HepG2 (cell line): ENCODE data around the gene CES5A. TPM values are rescaled to one million over a fixed set of nuclear protein-coding genes. Genes with fewer than 3 reads are reported as not detected.

Source experiments
- ATAC-seq: fragments of 200-7000 bp; cut with Tn5 transposase; 3 replicates; pipeline ENCODE4 v1.9.1; 2020; ENCODE audit warnings: mild to moderate bottlenecking, moderate library complexity
- BruUV-seq: library from RNA; stranded (reverse); fragments of 400-500 nt; replicated peaks from 2 replicates; lab custom pipeline; 2021; lab: Mats Ljungman, UMichigan
- CTCF ChIA-PET: fragments of 300-600 bp; formaldehyde crosslinking; extraction: SDS; loops from one replicate; lab custom pipeline; 2021; ENCODE audit warnings: low total read pairs, inconsistent platforms, low intra/inter-chr PET ratio; lab: Yijun Ruan, JAX
- POLR2A ChIA-PET: fragments of 350-600 bp; sonication (Branson Sonifier 250); formaldehyde crosslinking; loops from one replicate; lab custom pipeline; 2020; ENCODE audit warnings: antibody characterized with exemption, inconsistent platforms; lab: Yijun Ruan, JAX
- DNase-seq: peaks from one replicate; pipeline ENCODE4 v3.0.0-alpha.2; 2015; ENCODE audit warnings: low spot score
- FAIRE-seq: peaks from 3 replicates; lab custom pipeline; 2011; peaks lifted over from hg19 to GRCh38; lab: Jason Lieb, UNC
- H2AFZ ChIP-seq: one replicate; pipeline ENCODE4 v1.6.1; 2011; ENCODE audit warnings: low read length, inconsistent platforms
- H3K27ac ChIP-seq: fragments of 300-600 bp; 3 replicates; pipeline ENCODE4 v1.8.0; 2011; ENCODE audit warnings: mixed run types, mild to moderate bottlenecking, mixed read lengths, low read length, inconsistent platforms; ENCODE audit not compliant: insufficient read depth; ENCODE audit errors: extremely low read length
- H3K27me3 ChIP-seq, 2 experiments: fragments of 200-600 bp in 1 of 2; 2 replicates in 1 of 2; 3 replicates in 1 of 2; pipeline versions ENCODE4 v1.6.0 to v1.8.0; 2011; ENCODE audit warnings: low read length in 2 of 2, mild to moderate bottlenecking in 2 of 2, moderate library complexity in 2 of 2, inconsistent platforms in 1 of 2; ENCODE audit not compliant: insufficient read depth in 2 of 2, control insufficient read depth in 1 of 2
- H3K36me3 ChIP-seq, 2 experiments: fragments of 200-600 bp in 1 of 2; replicated peaks in 1 of 2; 2 replicates in 1 of 2; 3 replicates in 1 of 2; pipeline versions ENCODE4 v1.5.1 to v1.8.0; 2011; ENCODE audit warnings: low read length in 2 of 2, inconsistent platforms in 1 of 2; ENCODE audit not compliant: insufficient read depth in 2 of 2, control insufficient read depth in 1 of 2
- H3K4me1 ChIP-seq: 2 replicates; pipeline ENCODE4 v1.5.1; 2012; ENCODE audit warnings: low read length, inconsistent platforms; ENCODE audit not compliant: insufficient read depth
- H3K4me2 ChIP-seq: 2 replicates; pipeline ENCODE4 v1.6.0; 2011; ENCODE audit warnings: low read depth, low read length, inconsistent platforms
- H3K4me3 ChIP-seq, 3 experiments: fragments of 200-600 bp in 1 of 3; sonication (generic), shearing (Covaris generic) in 1 of 3; replicated peaks in 1 of 3; 2 replicates each; pipeline ENCODE4 v1.5.1; 2011 to 2016; ENCODE audit warnings: low read length in 3 of 3, inconsistent platforms in 2 of 3, low read depth in 2 of 3, mild to moderate bottlenecking in 2 of 3, control low read depth in 1 of 3, mixed read lengths in 1 of 3; ENCODE audit not compliant: insufficient read depth in 1 of 3
- H3K79me2 ChIP-seq: one replicate; pipeline ENCODE4 v1.6.1; 2011; ENCODE audit warnings: low read length, inconsistent platforms; ENCODE audit not compliant: insufficient read depth
- H3K9ac ChIP-seq: 2 replicates; pipeline ENCODE4 v1.6.0; 2011; ENCODE audit warnings: mild to moderate bottlenecking, low read depth, low read length, inconsistent platforms; ENCODE audit not compliant: insufficient read depth
- H3K9me3 ChIP-seq: 2 replicates; pipeline ENCODE4 v1.5.1; 2012; ENCODE audit warnings: mild to moderate bottlenecking, low read length
- H4K20me1 ChIP-seq: 2 replicates; pipeline ENCODE4 v1.6.0; 2011; ENCODE audit warnings: inconsistent platforms, mild to moderate bottlenecking, low read length, moderate library complexity; ENCODE audit not compliant: insufficient read depth
- ASH2L ChIP-seq: fragments of 300-600, 200-600 bp; sonication (generic); IDR thresholded peaks from 2 replicates; pipeline ENCODE4 v1.7.0; 2017; ENCODE audit warnings: low read depth, mild to moderate bottlenecking, moderate library complexity, mixed read lengths, low read length; ENCODE audit not compliant: insufficient read length
- CBX2 ChIP-seq, 2 experiments: fragments of 200-600 bp in 1 of 2; sonication (generic); formaldehyde crosslinking in 1 of 2; IDR thresholded peaks; 2 replicates each; pipeline versions ENCODE4 v1.7.0 to v1.8.1; 2018 to 2022; ENCODE audit warnings: low read depth in 2 of 2, low read length in 1 of 2, mild to moderate bottlenecking in 1 of 2, missing genetic modification reagents in 1 of 2
- CENPX ChIP-seq: sonication (generic); formaldehyde crosslinking; IDR thresholded peaks from 2 replicates; pipeline ENCODE4 v1.9.0; 2021; ENCODE audit warnings: mild to moderate bottlenecking, missing genetic modification reagents, moderate library complexity
- EED ChIP-seq: sonication (generic); formaldehyde crosslinking; IDR thresholded peaks from 2 replicates; pipeline ENCODE4 v1.5.0; 2020; ENCODE audit warnings: mild to moderate bottlenecking, missing genetic modification reagents
- FOXJ3 ChIP-seq: sonication (generic); formaldehyde crosslinking; IDR thresholded peaks from 2 replicates; pipeline ENCODE4 v1.4.0; 2020; ENCODE audit warnings: missing genetic modification reagents, mild to moderate bottlenecking, borderline replicate concordance
- HOXD1 ChIP-seq: sonication (generic); formaldehyde crosslinking; IDR thresholded peaks from 2 replicates; pipeline ENCODE4 v1.5.0; 2020; ENCODE audit warnings: missing genetic modification reagents
- IRF9 ChIP-seq: sonication (generic); formaldehyde crosslinking; IDR thresholded peaks from 2 replicates; pipeline ENCODE4 v1.8.0; 2022; ENCODE audit warnings: missing genetic modification reagents, mild to moderate bottlenecking, borderline replicate concordance
- JUND ChIP-seq: sonication (generic); formaldehyde crosslinking; IDR thresholded peaks from 2 replicates; pipeline ENCODE4 v1.8.0; 2022; ENCODE audit warnings: mild to moderate bottlenecking, missing genetic modification reagents
- MEF2D ChIP-seq: sonication (generic); formaldehyde crosslinking; IDR thresholded peaks from 2 replicates; pipeline ENCODE4 v1.5.1; 2020; ENCODE audit warnings: mild to moderate bottlenecking, missing genetic modification reagents
- MZF1 ChIP-seq: sonication (generic); formaldehyde crosslinking; IDR thresholded peaks from 2 replicates; pipeline ENCODE4 v1.8.1; 2023; ENCODE audit warnings: mild to moderate bottlenecking, missing genetic modification reagents, borderline replicate concordance
- PCBP2 ChIP-seq: fragments of 200-400 bp; formaldehyde crosslinking; optimal IDR thresholded peaks from 2 replicates; pipeline ENCODE3; 2018; ENCODE audit warnings: low read length, low read depth; ENCODE audit not compliant: poor library complexity, severe bottlenecking
- STAT5B ChIP-seq: sonication (generic); formaldehyde crosslinking; IDR thresholded peaks from 2 replicates; pipeline ENCODE4 v1.4.0; 2020; ENCODE audit warnings: missing genetic modification reagents
- XBP1 ChIP-seq: sonication (generic); formaldehyde crosslinking; IDR thresholded peaks from 2 replicates; pipeline ENCODE4 v1.5.0; 2020; ENCODE audit warnings: missing genetic modification reagents
- YEATS2 ChIP-seq: sonication (generic); formaldehyde crosslinking; IDR thresholded peaks from 2 replicates; pipeline ENCODE4 v1.4.0; 2020; ENCODE audit warnings: missing genetic modification reagents, borderline replicate concordance
- ZNF317 ChIP-seq: sonication (generic); formaldehyde crosslinking; IDR thresholded peaks from 2 replicates; pipeline ENCODE4 v1.5.0; 2020; ENCODE audit warnings: mild to moderate bottlenecking, missing genetic modification reagents
- ZSCAN22 ChIP-seq: sonication (generic); formaldehyde crosslinking; IDR thresholded peaks from 2 replicates; pipeline ENCODE4 v1.4.0; 2020; ENCODE audit warnings: mild to moderate bottlenecking, missing genetic modification reagents
- WGBS: methylation state at CpG from one replicate; pipeline ENCODE4 v1.1.6; 2017; ENCODE audit warnings: low lambda C conversion rate; 5-methylcytosine and 5-hydroxymethylcytosine counted together
- in situ Hi-C: cut with HindIII; loops from 2 replicates; pipeline ENCODE4 v1.10.0; 2017; ENCODE audit warnings: low pct_unique_long_range_greater_than_20kb; ENCODE audit not compliant: extremely low pct_ligation_motif_present
- intact Hi-C: fragments of 100-400 bp; cut with micrococcal nuclease; formaldehyde crosslinking; loops from one replicate; pipeline ENCODE4 v1.10.0; 2022; ENCODE audit not compliant: unreplicated experiment
- polyA plus RNA-seq, 8 experiments: library from polyadenylated mRNA; depleted of rRNA in 3 of 8; stranded (reverse) in 7 of 8; unstranded in 1 of 8; fragments of >200 nt; fragmentation: Illumina TruSeq in 4 of 8; extraction: Trizol in 4 of 8; gene quantifications; 2 replicates each; pipeline versions ENCODE4 v1.2.1 to v1.2.3, GENCODE V29; 2011 to 2016; ENCODE audit warnings: low read depth in 4 of 8, missing spikeins in 1 of 8, mixed read lengths in 1 of 8; ENCODE audit not compliant: insufficient read depth in 1 of 8
- total RNA-seq, 5 experiments: library from RNA; depleted of rRNA; stranded (reverse); fragments of >200 nt; fragmentation: Illumina TruSeq; extraction: Trizol; gene quantifications; 2 replicates each; pipeline ENCODE4 v1.2.3, GENCODE V29; 2016; ENCODE audit warnings: low read depth in 1 of 5
- TF ChIP-seq, protein P1 (sequence below), 2 experiments: IDR thresholded peaks; 2 replicates each; pipeline ENCODE4 v1.6.1; 2011 to 2012; ENCODE audit warnings: low read length in 2 of 2, borderline replicate concordance in 1 of 2, low read depth in 1 of 2, mild to moderate bottlenecking in 1 of 2, moderate library complexity in 1 of 2
- TF ChIP-seq, protein P2 (sequence below): sonication (generic); formaldehyde crosslinking; IDR thresholded peaks from 2 replicates; pipeline ENCODE4 v1.4.0; 2020; ENCODE audit warnings: missing genetic modification reagents, borderline replicate concordance

Gene CES5A
- total and polyA plus RNA-seq, 2 of the 13 experiments (the other 11 are each of a cell fraction or from before 2014, with no cell fraction given): not detected

- POLR2A ChIA-PET: no interaction called here
- Histone ChIP-seq H3K4me3 (no peak overlapping the region), H3K27ac (no peak overlapping the region), H2AFZ (no peak overlapping the region)
- no peak for ATAC-seq
- intact Hi-C loops: no loop called here
- TF ChIP-seq HOXD1 (CRISPR knock-in tag) (no peak), IRF9 (no peak), MEF2D (CRISPR knock-in tag) (no peak), MZF1 (CRISPR knock-in tag) (no peak), STAT5B (no peak), ZSCAN22 (no peak), ASH2L (no peak), CENPX (CRISPR knock-in tag) (no peak), JUND (CRISPR knock-in tag) (no peak), XBP1 (no peak), YEATS2 (CRISPR knock-in tag) (no peak), ZNF317 (CRISPR knock-in tag) (no peak), FOXJ3 (CRISPR knock-in tag) (no peak), CBX2 (IDR thresholded peaks at IDR 0.05; ENCODE audit: low read depth, low read length) (no peak), CBX2 (CRISPR knock-in tag; IDR thresholded peaks at IDR 0.05; ENCODE audit: low read depth) (no peak), EED (no peak), PCBP2 (no peak)
- TF ChIP-seq, protein P1, sequence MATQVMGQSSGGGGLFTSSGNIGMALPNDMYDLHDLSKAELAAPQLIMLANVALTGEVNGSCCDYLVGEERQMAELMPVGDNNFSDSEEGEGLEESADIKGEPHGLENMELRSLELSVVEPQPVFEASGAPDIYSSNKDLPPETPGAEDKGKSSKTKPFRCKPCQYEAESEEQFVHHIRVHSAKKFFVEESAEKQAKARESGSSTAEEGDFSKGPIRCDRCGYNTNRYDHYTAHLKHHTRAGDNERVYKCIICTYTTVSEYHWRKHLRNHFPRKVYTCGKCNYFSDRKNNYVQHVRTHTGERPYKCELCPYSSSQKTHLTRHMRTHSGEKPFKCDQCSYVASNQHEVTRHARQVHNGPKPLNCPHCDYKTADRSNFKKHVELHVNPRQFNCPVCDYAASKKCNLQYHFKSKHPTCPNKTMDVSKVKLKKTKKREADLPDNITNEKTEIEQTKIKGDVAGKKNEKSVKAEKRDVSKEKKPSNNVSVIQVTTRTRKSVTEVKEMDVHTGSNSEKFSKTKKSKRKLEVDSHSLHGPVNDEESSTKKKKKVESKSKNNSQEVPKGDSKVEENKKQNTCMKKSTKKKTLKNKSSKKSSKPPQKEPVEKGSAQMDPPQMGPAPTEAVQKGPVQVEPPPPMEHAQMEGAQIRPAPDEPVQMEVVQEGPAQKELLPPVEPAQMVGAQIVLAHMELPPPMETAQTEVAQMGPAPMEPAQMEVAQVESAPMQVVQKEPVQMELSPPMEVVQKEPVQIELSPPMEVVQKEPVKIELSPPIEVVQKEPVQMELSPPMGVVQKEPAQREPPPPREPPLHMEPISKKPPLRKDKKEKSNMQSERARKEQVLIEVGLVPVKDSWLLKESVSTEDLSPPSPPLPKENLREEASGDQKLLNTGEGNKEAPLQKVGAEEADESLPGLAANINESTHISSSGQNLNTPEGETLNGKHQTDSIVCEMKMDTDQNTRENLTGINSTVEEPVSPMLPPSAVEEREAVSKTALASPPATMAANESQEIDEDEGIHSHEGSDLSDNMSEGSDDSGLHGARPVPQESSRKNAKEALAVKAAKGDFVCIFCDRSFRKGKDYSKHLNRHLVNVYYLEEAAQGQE (IDR thresholded peaks at IDR 0.05; ENCODE audit: borderline replicate concordance in 1 of 2, low read depth in 1 of 2, low read length in 2 of 2): no peak
- TF ChIP-seq, protein P2, sequence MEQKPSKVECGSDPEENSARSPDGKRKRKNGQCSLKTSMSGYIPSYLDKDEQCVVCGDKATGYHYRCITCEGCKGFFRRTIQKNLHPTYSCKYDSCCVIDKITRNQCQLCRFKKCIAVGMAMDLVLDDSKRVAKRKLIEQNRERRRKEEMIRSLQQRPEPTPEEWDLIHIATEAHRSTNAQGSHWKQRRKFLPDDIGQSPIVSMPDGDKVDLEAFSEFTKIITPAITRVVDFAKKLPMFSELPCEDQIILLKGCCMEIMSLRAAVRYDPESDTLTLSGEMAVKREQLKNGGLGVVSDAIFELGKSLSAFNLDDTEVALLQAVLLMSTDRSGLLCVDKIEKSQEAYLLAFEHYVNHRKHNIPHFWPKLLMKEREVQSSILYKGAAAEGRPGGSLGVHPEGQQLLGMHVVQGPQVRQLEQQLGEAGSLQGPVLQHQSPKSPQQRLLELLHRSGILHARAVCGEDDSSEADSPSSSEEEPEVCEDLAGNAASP (CRISPR knock-in tag): no peak
- TF ChIP-seq, all 625 proteins: peak for 0
- no TSS peak for BruUV-seq
- DNase-seq: no peak
- Histone ChIP-seq H3K36me3 (no peaks in the 10 kb centered on the region), H4K20me1 (no peaks in the 10 kb centered on the region), H3K79me2 (no peaks in the 10 kb centered on the region), H3K9ac (no peak overlapping the region), H3K9me3 (peaks cover 9% of the 10 kb centered on the region; the same call in 1 of the 2 replicates), H3K4me1 (no peaks in the 10 kb centered on the region), H3K27me3 (peaks cover 8 to 9% of the 10 kb centered on the region in 2 experiments; a peak in 4 of 5 replicates), H3K4me2 (no peak overlapping the region)
- WGBS: 25% methylated on average over 3 of the region's 3 CpGs
- CTCF ChIA-PET: no interaction called here
- in situ Hi-C loops: no loop called here
- FAIRE-seq: no peak
Observed at GRCh38 chr16:55907661-55908060, 32.5 kb upstream of the CES5A start.
